ENCODE measurements around the gene AGER. TPM values are rescaled to one million over a fixed set of nuclear protein-coding genes. Genes with fewer than 3 reads are reported as not detected.

AGER gene
- total and polyA plus RNA-seq, 9 of the 15 experiments (the other 6 are each of a cell fraction or from before 2014, with no cell fraction given), result 1.2 to 11.5 (median 4.1) TPM

- peak; percentile 38; the same call in 1 of the 2 replicates for TF ChIP-seq TFAP4 (CRISPR knock-in tag; IDR thresholded peaks at IDR 0.05; ENCODE audit: borderline replicate concordance)
- no peak for TF ChIP-seq MBD1 (CRISPR knock-in tag; IDR thresholded peaks at IDR 0.05)
- peak; percentile 66; the same call in 1 of the 2 replicates for TF ChIP-seq KLF6 (CRISPR knock-in tag; IDR thresholded peaks at IDR 0.05; ENCODE audit: borderline replicate concordance)
- TF ChIP-seq DACH1 (IDR thresholded peaks at IDR 0.05; ENCODE audit: partially characterized antibody), result no peak
- TF ChIP-seq EP400 (IDR thresholded peaks at IDR 0.05), result peak; percentile 65
- no peak for TF ChIP-seq ZNF551 (CRISPR knock-in tag; IDR thresholded peaks at IDR 0.05)
- TF ChIP-seq ZNF274 (IDR thresholded peaks at IDR 0.05; ENCODE audit: borderline replicate concordance, low read depth, low read length), result no peak
- peak; percentile 68 for TF ChIP-seq TAF1 (IDR thresholded peaks at IDR 0.05; ENCODE audit: control insufficient read depth, extremely low read depth, insufficient read depth, low read length, severe bottlenecking)
- peak in 1 of 2 experiments; percentile 49; a peak in 1 of 4 replicates for TF ChIP-seq KDM1A (IDR thresholded peaks at IDR 0.05)
- TF ChIP-seq KDM5B (IDR thresholded peaks at IDR 0.05; ENCODE audit: insufficient replicate concordance, low read depth, low read length), result peak; percentile 41
- no peak for TF ChIP-seq BRD9 (IDR thresholded peaks at IDR 0.05; ENCODE audit: low read depth, partially characterized antibody)
- TF ChIP-seq E2F3 (CRISPR knock-in tag; IDR thresholded peaks at IDR 0.05), result 0 out of 2 replicates have a peak, but pooled peaks have one; percentile 13
- TF ChIP-seq POLR2B (IDR thresholded peaks at IDR 0.05; ENCODE audit: low read depth, partially characterized antibody), result peak; percentile 68
- TF ChIP-seq ZNF3 (CRISPR knock-in tag; IDR thresholded peaks at IDR 0.05), result no peak
- peak in 1 of 2 experiments; percentile 76 for TF ChIP-seq AFF1 (IDR thresholded peaks at IDR 0.05; ENCODE audit: low read depth in 1 of 2, partially characterized antibody in 2 of 2)
- TF ChIP-seq CEBPG (CRISPR knock-in tag; IDR thresholded peaks at IDR 0.05), result no peak
- TF ChIP-seq CEBPG (tag; conservative IDR thresholded peaks at IDR 0.05 in 1 of 2, IDR thresholded peaks at IDR 0.05 in 1 of 2), result no peak
- 0 out of 2 replicates have a peak, but pooled peaks have one; percentile 30 for TF ChIP-seq CREB3L1 (IDR thresholded peaks at IDR 0.05; ENCODE audit: borderline replicate concordance, low read depth)
- peak in 1 of 2 experiments; percentile 44; a peak in 1 of 4 replicates for TF ChIP-seq SRF (CRISPR knock-in tag; IDR thresholded peaks at IDR 0.05)
These were observed 8.6 kb upstream of the AGER start, which contains the start of gene GPSM3 (continued) for GRCh38 chr6:32192608-32193039.
